HG02943 (cell line): ENCODE results near the gene TVP23A.
"Not testable (repeated sequence)": the region's sequence is repeated elsewhere in the genome, so short reads cannot be mapped to it uniquely, and the experiment has no call there.

Experiments used
- ATAC-seq: cut with Tn5 transposase; IDR thresholded peaks from one replicate; pipeline ENCODE4 v1.9.1; 2021; ENCODE audit warnings: mild to moderate bottlenecking, low read depth, moderate library complexity; ENCODE audit not compliant: unreplicated experiment

The TVP23A gene

DNA sequence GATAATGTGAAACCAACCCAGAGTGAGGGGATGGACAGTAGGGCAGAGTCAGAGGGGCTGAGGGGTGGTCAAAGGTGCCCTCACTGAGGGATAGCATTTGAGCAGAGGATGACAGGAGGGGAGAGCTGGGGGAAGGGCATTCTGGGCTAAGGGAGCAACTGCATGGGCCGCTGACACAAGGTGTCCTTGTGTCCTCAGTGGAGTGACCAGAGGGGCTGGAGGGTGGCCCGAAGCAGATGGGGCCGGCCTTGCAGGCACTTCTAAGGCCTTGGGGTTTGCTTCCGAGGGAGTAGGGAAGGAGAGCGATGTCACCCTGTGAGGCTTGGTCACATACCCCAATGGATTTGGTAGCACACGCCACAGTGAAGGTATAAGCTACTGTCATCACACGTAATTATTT lies 64.9 kb downstream of the TVP23A start:
- ATAC-seq = no peak

- ATAC-seq = no peak
These were observed 65.6 kb downstream of the TVP23A start for GRCh38 chr16:10752843-10753523.

DNA sequence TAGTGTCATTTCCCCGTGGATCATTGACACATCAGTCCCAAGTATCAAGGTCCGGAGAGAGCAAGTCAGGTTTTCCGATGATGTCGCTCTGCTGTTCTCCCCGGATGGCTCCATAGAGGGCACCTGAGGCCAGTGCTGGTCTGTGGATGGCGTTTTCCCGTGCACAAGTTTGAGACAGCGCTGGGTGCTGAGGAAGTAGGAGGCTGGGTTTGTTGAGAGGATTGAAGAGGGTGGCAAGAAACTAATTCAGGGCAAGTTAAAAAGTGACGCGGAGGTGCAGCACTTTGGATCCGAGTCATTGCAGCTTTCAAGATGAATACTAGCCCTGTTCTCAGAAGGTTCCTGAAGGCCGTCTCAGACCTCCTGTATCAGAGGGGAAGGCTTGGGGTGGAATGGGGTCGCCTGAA lies 67.3 kb downstream of the TVP23A start:
- ATAC-seq = no peak

DNA sequence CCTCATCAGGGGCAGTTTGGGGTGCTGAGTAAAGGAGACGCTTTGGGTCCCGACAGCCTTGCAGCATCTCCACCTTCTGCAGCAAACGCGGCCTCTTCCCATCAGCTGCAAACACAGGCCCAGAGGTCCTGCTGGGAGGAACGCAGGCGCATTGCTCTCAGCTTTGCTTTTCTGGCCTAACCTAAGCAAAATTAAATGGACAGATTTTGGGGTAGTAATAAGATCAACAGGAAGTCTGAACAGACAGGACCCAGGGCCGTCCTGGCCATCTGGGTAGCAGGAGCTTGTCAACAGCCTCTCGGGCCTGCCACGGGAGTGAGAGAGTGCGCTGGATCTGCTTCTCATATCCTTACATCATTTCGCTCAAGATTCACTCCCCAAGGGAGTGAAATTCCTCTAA lies 67.8 kb downstream of the TVP23A start:
- no peak for ATAC-seq

DNA sequence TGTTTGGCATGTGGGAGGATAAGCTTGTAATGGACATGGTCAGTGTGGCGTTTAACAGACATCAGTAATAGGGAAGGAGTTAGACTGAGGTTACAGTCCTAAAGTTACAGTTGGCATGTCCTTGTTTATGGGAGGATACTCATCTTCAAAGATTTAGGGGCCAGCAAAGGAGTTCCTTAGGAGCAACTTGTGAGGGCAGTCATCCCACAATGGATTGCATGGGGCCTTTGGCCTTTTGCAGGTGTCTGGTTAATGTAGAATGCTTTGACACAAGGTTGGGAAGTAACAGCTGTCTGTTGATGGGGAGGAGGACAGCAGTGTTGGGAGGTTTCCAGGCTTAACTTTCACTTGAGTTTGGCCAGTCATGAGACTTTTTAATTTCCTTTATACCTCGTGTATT lies 72.8 kb downstream of the TVP23A start:
- ATAC-seq = no peak

GRCh38 chr16:10744370-10745030 lies 74.1 kb downstream of the TVP23A start:
- no peak for ATAC-seq

GRCh38 chr16:10743610-10744369 lies 74.8 kb downstream of the TVP23A start, which contains the start of gene NUBP1:
Gene NUBP1 (plus strand): TSS chr16:10743842. CDS start chr16:10743864, 22 bp downstream.
- peak; percentile 77 for ATAC-seq

DNA sequence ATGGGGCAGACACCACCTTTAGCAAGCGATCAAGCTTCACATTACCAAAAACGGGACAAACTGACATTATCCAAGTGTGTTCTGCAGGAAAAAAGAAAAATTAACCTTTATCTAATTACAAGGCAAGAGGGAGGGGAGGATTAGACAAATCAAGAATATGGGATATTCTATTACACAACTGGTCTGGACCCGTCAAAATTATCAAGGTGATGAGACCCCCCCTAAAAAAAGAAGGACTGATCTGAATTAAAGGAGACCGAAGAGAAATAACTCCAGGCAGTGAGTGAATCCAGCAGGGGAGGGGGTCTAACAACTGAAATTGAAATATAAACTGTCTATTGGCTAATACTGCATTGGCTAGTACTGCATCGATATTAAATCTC lies 75.4 kb downstream of the TVP23A start:
- no peak for ATAC-seq

- ATAC-seq = no peak
These were observed 76.8 kb downstream of the TVP23A start for GRCh38 chr16:10741844-10742243.

DNA sequence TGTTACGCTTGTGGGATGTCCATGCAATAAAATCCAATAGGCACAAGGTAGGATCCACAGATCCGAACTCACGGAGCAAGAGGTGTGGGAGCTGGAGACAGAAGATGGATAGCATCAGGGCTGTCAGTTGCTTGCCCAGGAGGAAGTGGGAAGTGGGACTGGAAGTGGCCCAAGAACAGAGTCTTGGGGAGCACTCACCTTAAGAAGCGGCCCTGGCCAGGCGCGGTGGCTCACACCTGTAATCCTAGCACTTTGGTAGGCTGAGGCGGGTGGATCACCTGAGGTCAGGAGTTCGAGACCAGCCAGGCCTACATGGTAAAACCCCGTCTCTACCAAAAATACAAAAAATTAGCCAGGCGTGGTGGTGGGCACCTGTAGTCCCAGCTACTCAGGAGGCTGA lies 77.3 kb downstream of the TVP23A start:
- ATAC-seq = not testable (repeated sequence)

- ATAC-seq = no peak
These were observed 77.8 kb downstream of the TVP23A start for GRCh38 chr16:10740845-10741208.

GRCh38 chr16:10740000-10740844 lies 78.4 kb downstream of the TVP23A start:
- ATAC-seq = no peak

DNA sequence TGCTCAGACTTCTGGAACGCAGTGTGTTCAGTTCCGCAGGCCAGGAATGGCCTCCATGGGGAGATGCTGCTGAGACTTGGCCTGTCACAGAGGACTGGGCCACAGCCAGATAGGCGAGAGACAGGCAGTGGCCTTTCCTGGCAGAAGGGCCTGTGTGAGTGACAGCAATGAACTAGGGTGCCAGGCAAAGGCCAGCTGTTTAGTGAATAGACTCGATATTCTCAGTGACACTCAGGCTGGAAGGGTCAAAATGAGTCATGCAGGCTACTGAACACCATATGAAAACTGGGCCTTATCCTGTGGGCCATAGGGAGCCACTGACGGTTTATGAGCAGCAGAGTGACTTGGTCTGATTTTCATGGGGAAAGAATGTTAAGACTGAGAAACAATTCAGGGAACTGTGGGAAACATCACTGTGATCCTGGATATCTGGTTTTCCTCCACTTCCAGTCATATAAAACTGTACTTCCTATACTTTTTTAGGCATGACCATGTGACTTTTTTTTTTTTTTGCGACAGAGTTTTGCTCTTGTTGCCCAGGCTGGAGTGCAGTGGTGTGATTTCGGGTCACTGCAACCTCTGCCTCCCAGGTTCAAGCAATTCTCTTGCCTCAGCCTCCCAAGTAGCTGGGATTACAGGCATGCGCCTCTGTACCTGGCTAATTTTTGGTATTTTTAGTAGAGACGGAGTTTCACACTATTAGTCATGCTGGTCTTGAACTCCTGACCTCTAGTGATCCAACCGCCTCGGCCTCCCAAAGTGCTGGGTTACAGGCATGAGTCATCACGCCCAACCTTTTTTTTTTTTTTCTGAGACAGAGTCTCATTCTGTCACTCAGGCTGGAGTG lies 80.1 kb downstream of the TVP23A start:
- ATAC-seq = peak; percentile 64

DNA sequence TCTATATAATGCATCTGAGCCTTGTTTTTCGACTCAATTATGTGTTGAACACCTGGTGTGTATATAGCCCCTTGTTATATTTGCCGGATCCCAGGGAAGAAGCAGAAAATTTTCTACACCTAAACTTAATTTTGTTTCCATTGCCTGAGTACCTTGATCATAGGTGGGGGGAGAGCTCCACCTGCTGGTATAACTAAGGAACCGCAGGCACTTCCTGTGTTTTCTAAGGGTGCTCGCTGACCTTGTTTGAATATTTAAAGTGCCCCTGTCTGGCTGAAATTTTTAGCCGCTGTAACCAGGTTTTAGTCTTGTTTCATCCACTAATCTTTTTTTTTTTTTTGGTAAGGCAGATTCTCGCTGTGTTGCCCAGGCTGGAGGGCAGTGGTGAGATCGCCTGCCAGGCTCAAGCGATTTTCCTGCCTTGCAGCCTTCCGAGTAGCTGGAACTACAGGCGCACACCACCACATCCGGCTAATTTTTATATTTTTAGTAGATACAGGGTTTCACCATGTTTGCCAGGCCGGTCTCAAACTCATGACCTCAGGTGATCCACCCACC lies 81.4 kb downstream of the TVP23A start:
- ATAC-seq = no peak

DNA sequence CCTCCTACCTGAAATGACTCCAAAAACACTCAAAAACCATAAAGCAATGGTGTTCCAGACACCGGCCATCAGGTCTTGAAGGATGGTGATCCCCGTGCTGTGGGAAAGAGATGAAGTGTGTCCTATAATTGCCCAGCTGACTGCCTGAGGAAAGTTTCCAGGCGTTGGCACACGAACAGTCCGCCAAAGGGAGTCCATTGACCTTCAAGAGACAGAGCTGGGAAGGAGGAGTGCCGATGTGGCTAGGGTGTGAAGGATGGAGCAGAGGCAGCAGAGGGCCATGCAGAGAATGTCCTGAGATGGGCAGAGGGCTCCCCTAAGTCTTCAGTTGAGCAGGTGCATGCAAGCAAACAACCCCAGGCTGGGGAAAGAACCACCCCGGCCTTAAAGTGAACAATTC lies 86.8 kb downstream of the TVP23A start:
- no peak for ATAC-seq

GRCh38 chr16:10729104-10730048 lies 89.2 kb downstream of the TVP23A start:
- ATAC-seq = no peak

- ATAC-seq = no peak
These were observed 90.3 kb downstream of the TVP23A start for GRCh38 chr16:10728003-10728887.
